Measurements from ENCODE around the gene LYAR. TPM values are rescaled to one million over a fixed set of nuclear protein-coding genes. Genes with fewer than 3 reads are reported as not detected.
A peak's percentile ranks its signal among the peaks of the same experiment; 100 is the strongest.

Gene LYAR
- total RNA-seq, 1 donor, result 4.0 TPM

DNA sequence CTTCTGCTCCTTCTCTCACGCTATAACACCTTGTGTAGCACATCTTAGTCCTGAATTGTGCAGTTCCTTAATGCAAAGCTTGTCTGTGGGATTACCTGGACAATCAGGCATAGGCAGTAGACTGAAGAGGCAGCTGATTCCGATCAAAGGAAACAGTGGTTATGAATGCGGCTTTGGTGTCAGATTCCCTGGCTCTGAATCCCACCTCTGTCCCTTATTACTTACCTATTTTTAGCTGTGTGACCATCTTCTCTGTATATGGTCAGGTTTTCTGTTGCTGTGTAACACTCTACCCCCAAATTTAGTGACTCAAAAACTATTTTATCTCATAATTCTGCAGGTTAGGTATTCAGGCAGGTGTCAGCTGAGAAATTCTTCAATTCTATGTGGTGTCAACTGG is 3.3 kb upstream of the LYAR start:
- no peak overlapping the region for H3K4me2 ChIP-seq (ENCODE audit: insufficient read depth, low read length)
- H4K20me1 ChIP-seq (ENCODE audit: insufficient read depth, low read length), result peaks cover 47% of the 10 kb centered on the region
- no peak overlapping the region for H3K4me3 ChIP-seq (ENCODE audit: insufficient read depth, low read length)
- peaks cover 18% of the 10 kb centered on the region for H3K4me1 ChIP-seq (ENCODE audit: insufficient read depth, low read length)
- no peaks in the 10 kb centered on the region for H3K9me3 ChIP-seq (ENCODE audit: low read depth, low read length)
- no peak for DNase-seq (ENCODE audit: insufficient read length, low spot score, missing footprints)
- H3K79me2 ChIP-seq (ENCODE audit: insufficient read depth, low read length), result peaks cover 91% of the 10 kb centered on the region
- no peaks in the 10 kb centered on the region for H3K27me3 ChIP-seq (ENCODE audit: insufficient read depth, low read length)
- no peak overlapping the region for H3K27ac ChIP-seq (ENCODE audit: low read depth, low read length)
- no peak overlapping the region for H2AFZ ChIP-seq (ENCODE audit: low read length)
- no peak for TF ChIP-seq CTCF (IDR thresholded peaks at IDR 0.05; ENCODE audit: extremely low read depth, low read depth, low read length)
- no peaks in the 10 kb centered on the region for H3K36me3 ChIP-seq (ENCODE audit: insufficient read depth, low read length)

GRCh38 chr4:4289597-4289940 is 385 bp downstream of the LYAR start:
- no peaks in the 10 kb centered on the region for H3K9me3 ChIP-seq (ENCODE audit: low read depth, low read length)
- H3K27ac ChIP-seq (ENCODE audit: low read depth, low read length), result peak overlapping the region; percentile 65
- peaks cover 33% of the 10 kb centered on the region for H4K20me1 ChIP-seq (ENCODE audit: insufficient read depth, low read length)
- peak; percentile 81 for DNase-seq (ENCODE audit: insufficient read length, low spot score, missing footprints)
- no peak for TF ChIP-seq CTCF (IDR thresholded peaks at IDR 0.05; ENCODE audit: extremely low read depth, low read depth, low read length)
- H3K27me3 ChIP-seq (ENCODE audit: insufficient read depth, low read length), result no peaks in the 10 kb centered on the region
- H2AFZ ChIP-seq (ENCODE audit: low read length), result peak overlapping the region; percentile 96
- H3K4me2 ChIP-seq (ENCODE audit: insufficient read depth, low read length), result peak overlapping the region; percentile 86
- H3K36me3 ChIP-seq (ENCODE audit: insufficient read depth, low read length), result peaks cover 10% of the 10 kb centered on the region
- H3K4me3 ChIP-seq (ENCODE audit: insufficient read depth, low read length), result peak overlapping the region; percentile 95
- H3K4me1 ChIP-seq (ENCODE audit: insufficient read depth, low read length), result peaks cover 18% of the 10 kb centered on the region
- peaks cover 87% of the 10 kb centered on the region for H3K79me2 ChIP-seq (ENCODE audit: insufficient read depth, low read length)

- peaks cover 33% of the 10 kb centered on the region for H4K20me1 ChIP-seq (ENCODE audit: insufficient read depth, low read length)
- H3K36me3 ChIP-seq (ENCODE audit: insufficient read depth, low read length), result peaks cover 13% of the 10 kb centered on the region
- no peak for TF ChIP-seq CTCF (IDR thresholded peaks at IDR 0.05; ENCODE audit: extremely low read depth, low read depth, low read length)
- peak; percentile 50 for DNase-seq (ENCODE audit: insufficient read length, low spot score, missing footprints)
- H3K9me3 ChIP-seq (ENCODE audit: low read depth, low read length), result no peaks in the 10 kb centered on the region
- peaks cover 18% of the 10 kb centered on the region for H3K4me1 ChIP-seq (ENCODE audit: insufficient read depth, low read length)
- H3K27ac ChIP-seq (ENCODE audit: low read depth, low read length), result peak overlapping the region; percentile 65
- H3K79me2 ChIP-seq (ENCODE audit: insufficient read depth, low read length), result peaks cover 81% of the 10 kb centered on the region
- H3K4me2 ChIP-seq (ENCODE audit: insufficient read depth, low read length), result peak overlapping the region; percentile 86
- H2AFZ ChIP-seq (ENCODE audit: low read length), result peak overlapping the region; percentile 96
- H3K4me3 ChIP-seq (ENCODE audit: insufficient read depth, low read length), result peak overlapping the region; percentile 95
- no peaks in the 10 kb centered on the region for H3K27me3 ChIP-seq (ENCODE audit: insufficient read depth, low read length)
Measured at GRCh38 chr4:4289055-4289454, 899 bp downstream of the LYAR start.

DNA sequence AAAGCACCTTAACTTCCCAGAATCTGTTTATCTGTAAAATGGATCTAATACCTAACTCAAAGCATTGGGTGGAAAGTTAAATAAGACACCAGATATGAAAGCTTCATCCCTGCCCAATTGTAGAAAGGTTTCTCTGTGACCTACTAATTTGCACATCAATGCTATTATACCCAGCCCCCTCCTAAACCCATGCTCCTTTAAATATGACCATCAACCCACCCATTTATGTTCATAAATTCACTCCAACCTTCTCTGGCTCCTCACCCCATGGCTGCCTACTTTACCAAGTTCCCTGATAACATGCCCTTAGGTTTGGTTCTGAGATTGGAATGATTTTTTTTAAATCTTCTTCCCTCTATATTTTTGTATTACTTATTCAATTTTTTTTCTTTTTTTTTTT is 1.9 kb downstream of the LYAR start:
- peaks cover 25% of the 10 kb centered on the region for H4K20me1 ChIP-seq (ENCODE audit: insufficient read depth, low read length)
- H3K79me2 ChIP-seq (ENCODE audit: insufficient read depth, low read length), result peaks cover 73% of the 10 kb centered on the region
- H3K9me3 ChIP-seq (ENCODE audit: low read depth, low read length), result no peaks in the 10 kb centered on the region
- no peak for DNase-seq (ENCODE audit: insufficient read length, low spot score, missing footprints)
- no peak for TF ChIP-seq CTCF (IDR thresholded peaks at IDR 0.05; ENCODE audit: extremely low read depth, low read depth, low read length)
- no peaks in the 10 kb centered on the region for H3K27me3 ChIP-seq (ENCODE audit: insufficient read depth, low read length)
- H3K4me2 ChIP-seq (ENCODE audit: insufficient read depth, low read length), result no peak overlapping the region
- H3K4me3 ChIP-seq (ENCODE audit: insufficient read depth, low read length), result no peak overlapping the region
- no peak overlapping the region for H3K27ac ChIP-seq (ENCODE audit: low read depth, low read length)
- H2AFZ ChIP-seq (ENCODE audit: low read length), result no peak overlapping the region
- H3K4me1 ChIP-seq (ENCODE audit: insufficient read depth, low read length), result peaks cover 18% of the 10 kb centered on the region
- peaks cover 20% of the 10 kb centered on the region for H3K36me3 ChIP-seq (ENCODE audit: insufficient read depth, low read length)
